ENCODE results near the gene CTSA.

DNA sequence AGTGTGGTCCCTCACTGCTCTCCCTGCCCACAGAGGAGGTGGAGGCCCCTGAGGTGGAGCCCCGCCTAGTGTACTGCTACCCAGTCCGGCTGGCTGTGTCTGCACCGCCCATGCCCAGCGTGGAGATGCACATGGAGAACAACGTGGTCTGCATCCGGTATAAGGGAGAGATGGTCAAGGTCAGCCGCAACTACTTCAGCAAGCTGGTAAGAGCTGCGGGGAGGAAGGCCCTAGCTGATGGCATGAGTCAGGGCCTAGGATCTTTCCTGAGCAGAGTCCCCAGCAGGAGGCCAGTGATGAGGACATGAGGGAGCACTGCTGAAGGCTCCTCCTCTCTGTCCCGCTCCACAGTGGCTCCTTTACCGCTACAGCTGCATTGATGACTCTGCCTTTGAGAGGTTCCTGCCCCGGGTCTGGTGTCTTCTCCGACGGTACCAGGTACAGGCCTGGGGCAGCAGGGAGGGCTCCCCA is 54.6 kb downstream of the CTSA start:
- no peak for TF ChIP-seq EP300 (IDR thresholded peaks at IDR 0.05)
- TF ChIP-seq POLR2A (IDR thresholded peaks at IDR 0.05), result no peak
- TF ChIP-seq, protein P1, sequence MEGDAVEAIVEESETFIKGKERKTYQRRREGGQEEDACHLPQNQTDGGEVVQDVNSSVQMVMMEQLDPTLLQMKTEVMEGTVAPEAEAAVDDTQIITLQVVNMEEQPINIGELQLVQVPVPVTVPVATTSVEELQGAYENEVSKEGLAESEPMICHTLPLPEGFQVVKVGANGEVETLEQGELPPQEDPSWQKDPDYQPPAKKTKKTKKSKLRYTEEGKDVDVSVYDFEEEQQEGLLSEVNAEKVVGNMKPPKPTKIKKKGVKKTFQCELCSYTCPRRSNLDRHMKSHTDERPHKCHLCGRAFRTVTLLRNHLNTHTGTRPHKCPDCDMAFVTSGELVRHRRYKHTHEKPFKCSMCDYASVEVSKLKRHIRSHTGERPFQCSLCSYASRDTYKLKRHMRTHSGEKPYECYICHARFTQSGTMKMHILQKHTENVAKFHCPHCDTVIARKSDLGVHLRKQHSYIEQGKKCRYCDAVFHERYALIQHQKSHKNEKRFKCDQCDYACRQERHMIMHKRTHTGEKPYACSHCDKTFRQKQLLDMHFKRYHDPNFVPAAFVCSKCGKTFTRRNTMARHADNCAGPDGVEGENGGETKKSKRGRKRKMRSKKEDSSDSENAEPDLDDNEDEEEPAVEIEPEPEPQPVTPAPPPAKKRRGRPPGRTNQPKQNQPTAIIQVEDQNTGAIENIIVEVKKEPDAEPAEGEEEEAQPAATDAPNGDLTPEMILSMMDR (IDR thresholded peaks at IDR 0.05), result no peak

Data from ovary (tissue), 3 donors.